ENCODE measurements around the gene POFUT2.
"Not testable (repeated sequence)": the region's sequence is repeated elsewhere in the genome, so short reads cannot be mapped to it uniquely, and the experiment has no call there.

The POFUT2 gene

DNA sequence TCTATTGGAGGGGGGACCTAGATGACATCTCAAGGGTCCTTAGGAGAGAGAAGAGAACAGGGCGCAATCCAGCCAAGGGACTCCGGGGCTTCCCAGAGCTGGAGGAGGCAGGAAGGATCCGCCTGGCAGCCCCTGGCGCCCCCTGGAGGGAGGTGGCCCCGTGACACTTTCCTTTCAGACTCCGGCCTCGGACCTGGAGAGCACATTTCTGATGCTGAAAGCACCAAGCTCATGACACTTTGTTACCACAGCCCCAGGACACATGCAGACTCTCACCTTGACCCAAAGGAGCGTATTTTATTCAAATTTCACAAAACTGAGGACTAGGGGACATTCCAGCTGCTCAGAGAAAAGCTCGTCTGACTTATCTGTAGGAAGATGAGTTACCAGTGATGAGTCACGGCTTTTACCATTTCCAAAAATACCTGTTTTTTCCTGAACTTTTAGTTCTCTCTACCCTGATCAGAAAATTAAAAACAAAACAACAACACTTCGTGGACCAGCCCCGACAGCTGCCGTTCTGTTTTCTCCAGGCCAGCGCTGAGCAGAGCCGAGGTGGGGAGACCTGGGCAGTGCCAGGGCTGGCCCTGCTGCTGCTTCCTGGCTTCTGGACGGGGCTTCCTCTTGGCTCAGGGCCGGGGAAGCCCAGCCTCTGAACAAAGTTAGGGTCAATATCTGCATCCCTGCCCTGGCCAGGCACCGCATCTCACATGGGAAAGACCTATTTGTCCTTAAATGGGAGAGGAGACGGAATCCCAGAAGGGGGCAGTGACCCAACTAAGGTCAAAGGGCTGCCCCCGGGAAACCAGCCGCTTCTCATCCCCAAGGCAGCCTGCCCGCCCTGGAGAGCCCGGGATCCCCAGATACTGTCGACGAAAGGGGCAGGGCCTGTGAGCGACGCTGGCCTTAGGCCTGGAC is 21.6 kb upstream of the POFUT2 start:
- H3K79me2 ChIP-seq (ENCODE audit: control insufficient read depth, insufficient read depth, low read length): no peaks in the 10 kb centered on the region
- no peaks in the 10 kb centered on the region for H3K4me1 ChIP-seq (ENCODE audit: control insufficient read depth, low read depth, low read length)
- H3K27ac ChIP-seq (ENCODE audit: low read depth, low read length): no peak overlapping the region
- H2BK5ac ChIP-seq (ENCODE audit: low read length): no peak overlapping the region
- H4K5ac ChIP-seq (ENCODE audit: low read length): no peak overlapping the region
- H2AK5ac ChIP-seq (ENCODE audit: low read length): no peak overlapping the region
- H4K8ac ChIP-seq (ENCODE audit: low read depth, low read length): no peak overlapping the region
- no peak overlapping the region for H3K9ac ChIP-seq (ENCODE audit: low read length)
- no peaks in the 10 kb centered on the region for H3K36me3 ChIP-seq (ENCODE audit: control insufficient read depth, insufficient read depth, low read length)
- no peak overlapping the region for H3K4ac ChIP-seq (ENCODE audit: low read depth, low read length)
- H2BK15ac ChIP-seq (replicated peaks; ENCODE audit: low read depth): no peak overlapping the region
- H2BK120ac ChIP-seq (ENCODE audit: low read depth, low read length): no peak overlapping the region
- H3K27me3 ChIP-seq (ENCODE audit: insufficient read depth, low read length, poor library complexity): no peaks in the 10 kb centered on the region
- peak; percentile 79 for DNase-seq
- H3K79me1 ChIP-seq (ENCODE audit: low read length): no peaks in the 10 kb centered on the region
- no CpG with 5 or more reads among the region's 27 CpGs for WGBS (ENCODE audit: extremely low coverage, insufficient coverage, low lambda C conversion rate)
- H3K56ac ChIP-seq (ENCODE audit: low read length): no peak overlapping the region
- no peak overlapping the region for H3K18ac ChIP-seq (ENCODE audit: low read length)
- H3K4me2 ChIP-seq (ENCODE audit: low read length): no peak overlapping the region
- no peak overlapping the region for H3K4me3 ChIP-seq (ENCODE audit: low read length)
- H3K23ac ChIP-seq (ENCODE audit: low read length): no peak overlapping the region

DNA sequence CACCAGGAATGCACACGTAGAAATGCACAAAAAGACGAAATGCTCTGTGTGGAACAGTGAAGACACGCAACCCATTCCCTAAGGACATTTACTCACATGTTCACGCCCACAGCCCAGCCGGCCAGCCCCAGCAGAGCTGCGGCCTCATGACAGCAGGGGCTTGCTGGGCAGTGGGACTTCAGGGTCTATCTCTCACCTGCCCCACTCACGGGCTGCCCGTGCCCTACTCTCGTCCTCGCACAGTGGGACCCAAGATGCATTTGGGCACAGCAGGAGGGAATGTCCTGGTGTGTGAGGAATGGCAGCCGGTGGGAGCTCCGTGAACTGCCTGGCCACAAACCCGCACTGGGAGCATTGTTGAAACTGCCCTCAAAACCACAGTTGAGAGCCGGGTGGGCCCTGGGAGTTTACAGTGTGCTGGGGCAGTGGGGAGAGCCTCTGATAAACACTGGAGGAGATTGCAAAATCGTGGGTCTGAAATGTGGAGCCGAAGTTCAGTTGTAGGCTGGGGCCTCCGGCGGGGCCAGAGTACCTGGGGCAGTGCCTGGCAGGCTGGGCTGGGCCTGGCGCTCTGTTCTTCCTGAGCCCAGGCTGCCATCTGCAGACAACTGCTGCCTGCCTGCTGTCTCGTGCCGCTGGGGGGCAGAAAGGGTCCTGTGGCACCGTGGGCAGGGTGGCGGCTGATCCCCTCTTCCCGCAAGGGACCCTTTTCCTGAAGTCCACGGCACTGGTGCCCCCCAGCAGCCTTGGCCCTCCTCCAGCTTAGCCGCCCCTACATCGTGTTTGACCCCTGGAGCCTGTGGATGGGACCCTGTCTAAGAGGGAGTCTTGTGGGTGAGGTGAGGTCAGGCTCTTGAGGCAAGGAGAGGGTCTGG is 20.7 kb upstream of the POFUT2 start:
- Histone ChIP-seq H3K9ac (ENCODE audit: low read length) (no peak overlapping the region), H3K18ac (ENCODE audit: low read length) (no peak overlapping the region), H3K27me3 (ENCODE audit: insufficient read depth, low read length, poor library complexity) (no peaks in the 10 kb centered on the region), H3K79me1 (ENCODE audit: low read length) (no peaks in the 10 kb centered on the region), H2BK120ac (ENCODE audit: low read depth, low read length) (no peak overlapping the region), H3K27ac (ENCODE audit: low read depth, low read length) (no peak overlapping the region), H3K4me2 (ENCODE audit: low read length) (no peak overlapping the region), H3K4me1 (ENCODE audit: control insufficient read depth, low read depth, low read length) (no peaks in the 10 kb centered on the region), H3K56ac (ENCODE audit: low read length) (no peak overlapping the region), H3K23ac (ENCODE audit: low read length) (no peak overlapping the region), H2BK15ac (replicated peaks; ENCODE audit: low read depth) (no peak overlapping the region), H2AK5ac (ENCODE audit: low read length) (no peak overlapping the region), H4K5ac (ENCODE audit: low read length) (no peak overlapping the region), H2BK5ac (ENCODE audit: low read length) (no peak overlapping the region), H3K4me3 (ENCODE audit: low read length) (no peak overlapping the region), H4K8ac (ENCODE audit: low read depth, low read length) (no peak overlapping the region), H3K79me2 (ENCODE audit: control insufficient read depth, insufficient read depth, low read length) (no peaks in the 10 kb centered on the region), H3K4ac (ENCODE audit: low read depth, low read length) (no peak overlapping the region), H3K36me3 (ENCODE audit: control insufficient read depth, insufficient read depth, low read length) (no peaks in the 10 kb centered on the region)
- WGBS (ENCODE audit: extremely low coverage, insufficient coverage, low lambda C conversion rate): no CpG with 5 or more reads among the region's 27 CpGs
- DNase-seq: no peak

DNA sequence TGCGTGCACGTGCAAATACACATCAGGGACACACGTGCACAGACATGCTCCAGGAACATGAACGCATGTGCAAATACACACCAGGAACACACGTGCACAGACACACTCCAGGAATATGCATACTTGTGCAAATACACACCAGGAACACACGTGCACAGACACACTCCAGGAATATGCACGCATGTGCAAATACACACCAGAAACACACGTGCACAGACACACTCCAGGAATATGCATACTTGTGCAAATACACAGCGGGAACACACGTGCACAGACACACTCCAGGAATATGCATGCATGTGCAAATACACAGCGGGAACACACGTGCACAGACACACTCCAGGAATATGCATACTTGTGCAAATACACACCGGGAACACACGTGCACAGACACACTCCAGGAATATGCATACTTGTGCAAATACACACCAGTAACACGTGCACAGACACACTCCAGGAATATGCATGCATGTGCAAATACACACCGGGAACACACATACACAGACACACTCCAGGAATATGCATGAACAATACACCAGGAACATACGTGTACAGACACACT is 20.0 kb upstream of the POFUT2 start:
- H3K79me2 ChIP-seq (ENCODE audit: control insufficient read depth, insufficient read depth, low read length); H3K4me1 ChIP-seq (ENCODE audit: control insufficient read depth, low read depth, low read length); H3K27me3 ChIP-seq (ENCODE audit: insufficient read depth, low read length, poor library complexity); H3K4me3 ChIP-seq (ENCODE audit: low read length); H3K27ac ChIP-seq (ENCODE audit: low read depth, low read length); H3K9ac ChIP-seq (ENCODE audit: low read length); H2BK5ac ChIP-seq (ENCODE audit: low read length); H2AK5ac ChIP-seq (ENCODE audit: low read length); H4K5ac ChIP-seq (ENCODE audit: low read length); H3K18ac ChIP-seq (ENCODE audit: low read length); H4K8ac ChIP-seq (ENCODE audit: low read depth, low read length); H2BK120ac ChIP-seq (ENCODE audit: low read depth, low read length); H3K79me1 ChIP-seq (ENCODE audit: low read length); H3K23ac ChIP-seq (ENCODE audit: low read length); H3K4ac ChIP-seq (ENCODE audit: low read depth, low read length); H3K56ac ChIP-seq (ENCODE audit: low read length); H3K4me2 ChIP-seq (ENCODE audit: low read length); H2BK15ac ChIP-seq (replicated peaks; ENCODE audit: low read depth); DNase-seq; H3K36me3 ChIP-seq (ENCODE audit: control insufficient read depth, insufficient read depth, low read length): not testable (repeated sequence)
- no CpG with 5 or more reads among the region's 17 CpGs for WGBS (ENCODE audit: extremely low coverage, insufficient coverage, low lambda C conversion rate)

DNA sequence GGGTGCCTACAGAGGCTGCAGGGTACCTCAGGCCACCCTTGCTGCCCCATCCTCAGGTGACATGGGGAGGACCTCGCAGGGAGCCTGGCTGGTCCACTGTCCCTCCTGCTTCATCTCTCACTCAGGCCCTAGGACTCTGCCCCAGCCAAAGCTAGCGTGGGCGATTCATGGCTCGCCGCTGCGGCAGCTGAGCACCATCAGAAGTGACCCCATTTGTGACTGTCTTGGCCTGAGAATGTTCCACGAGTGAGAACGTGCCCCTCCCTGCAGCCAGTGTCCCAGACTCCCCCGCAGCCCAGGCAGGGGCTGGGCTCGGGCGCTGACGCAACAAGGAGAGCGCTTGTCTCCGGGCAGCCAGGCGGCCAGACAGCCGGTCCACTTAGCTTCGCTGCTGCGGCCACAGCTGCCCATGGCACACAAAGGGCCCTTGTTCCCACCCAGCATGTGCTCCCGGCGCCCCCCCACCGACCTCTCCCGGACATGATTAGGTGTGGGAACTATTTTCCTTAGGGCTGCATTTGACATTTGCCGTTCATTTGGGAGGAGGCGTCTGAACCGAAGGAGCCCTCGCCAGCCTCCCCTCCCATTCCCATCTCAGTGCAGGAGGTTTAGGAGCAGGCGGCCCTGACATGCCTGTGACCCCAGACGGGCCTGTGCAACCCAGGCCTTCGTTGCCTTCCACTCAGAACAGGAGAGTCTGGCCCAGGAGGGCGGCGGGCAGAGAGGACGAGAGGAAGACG is 19.3 kb upstream of the POFUT2 start:
- no peak overlapping the region for H4K8ac ChIP-seq (ENCODE audit: low read depth, low read length)
- no peaks in the 10 kb centered on the region for H3K4me1 ChIP-seq (ENCODE audit: control insufficient read depth, low read depth, low read length)
- H2BK5ac ChIP-seq (ENCODE audit: low read length): no peak overlapping the region
- no peak overlapping the region for H3K4me2 ChIP-seq (ENCODE audit: low read length)
- no peak overlapping the region for H3K18ac ChIP-seq (ENCODE audit: low read length)
- H3K9ac ChIP-seq (ENCODE audit: low read length): no peak overlapping the region
- no peak overlapping the region for H2BK15ac ChIP-seq (replicated peaks; ENCODE audit: low read depth)
- H2AK5ac ChIP-seq (ENCODE audit: low read length): no peak overlapping the region
- DNase-seq: no peak
- no peak overlapping the region for H3K27ac ChIP-seq (ENCODE audit: low read depth, low read length)
- no peaks in the 10 kb centered on the region for H3K79me2 ChIP-seq (ENCODE audit: control insufficient read depth, insufficient read depth, low read length)
- H3K36me3 ChIP-seq (ENCODE audit: control insufficient read depth, insufficient read depth, low read length): no peaks in the 10 kb centered on the region
- H3K79me1 ChIP-seq (ENCODE audit: low read length): no peaks in the 10 kb centered on the region
- peak overlapping the region; percentile 6 for H3K56ac ChIP-seq (ENCODE audit: low read length)
- no peak overlapping the region for H3K23ac ChIP-seq (ENCODE audit: low read length)
- no peak overlapping the region for H4K5ac ChIP-seq (ENCODE audit: low read length)
- no peak overlapping the region for H3K4ac ChIP-seq (ENCODE audit: low read depth, low read length)
- H3K4me3 ChIP-seq (ENCODE audit: low read length): no peak overlapping the region
- H3K27me3 ChIP-seq (ENCODE audit: insufficient read depth, low read length, poor library complexity): no peaks in the 10 kb centered on the region
- H2BK120ac ChIP-seq (ENCODE audit: low read depth, low read length): no peak overlapping the region
- WGBS (ENCODE audit: extremely low coverage, insufficient coverage, low lambda C conversion rate): no CpG with 5 or more reads among the region's 33 CpGs

DNA sequence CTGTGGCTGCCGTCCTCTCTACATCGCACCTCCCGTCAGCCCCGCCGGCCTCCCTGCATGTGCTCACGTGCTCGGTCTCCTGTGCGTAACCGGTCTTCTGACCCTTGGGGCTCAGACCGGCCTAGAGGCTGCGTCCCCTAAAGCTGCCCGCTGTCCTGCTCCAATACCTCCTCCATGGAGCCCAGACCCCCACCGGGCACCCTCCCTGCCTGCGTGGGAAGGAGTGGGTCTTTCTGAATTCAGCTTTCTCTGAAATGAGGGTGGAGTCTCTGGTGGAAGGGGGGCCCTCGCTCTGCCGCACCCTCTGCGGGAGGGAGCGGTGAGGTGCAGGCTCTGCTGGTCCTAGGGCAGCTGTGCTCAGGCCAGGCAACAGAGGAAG is 18.7 kb upstream of the POFUT2 start:
- H3K23ac ChIP-seq (ENCODE audit: low read length): peak overlapping the region; percentile 45
- H3K56ac ChIP-seq (ENCODE audit: low read length): peak overlapping the region; percentile 6
- WGBS (ENCODE audit: extremely low coverage, insufficient coverage, low lambda C conversion rate): no CpG with 5 or more reads among the region's 18 CpGs
- H2BK120ac ChIP-seq (ENCODE audit: low read depth, low read length): no peak overlapping the region
- no peaks in the 10 kb centered on the region for H3K27me3 ChIP-seq (ENCODE audit: insufficient read depth, low read length, poor library complexity)
- no peak overlapping the region for H3K27ac ChIP-seq (ENCODE audit: low read depth, low read length)
- H3K18ac ChIP-seq (ENCODE audit: low read length): no peak overlapping the region
- no peak overlapping the region for H4K8ac ChIP-seq (ENCODE audit: low read depth, low read length)
- no peak overlapping the region for H3K4me3 ChIP-seq (ENCODE audit: low read length)
- H3K9ac ChIP-seq (ENCODE audit: low read length): no peak overlapping the region
- H3K79me1 ChIP-seq (ENCODE audit: low read length): no peaks in the 10 kb centered on the region
- H3K79me2 ChIP-seq (ENCODE audit: control insufficient read depth, insufficient read depth, low read length): no peaks in the 10 kb centered on the region
- H2AK5ac ChIP-seq (ENCODE audit: low read length): no peak overlapping the region
- no peaks in the 10 kb centered on the region for H3K4me1 ChIP-seq (ENCODE audit: control insufficient read depth, low read depth, low read length)
- H2BK15ac ChIP-seq (replicated peaks; ENCODE audit: low read depth): no peak overlapping the region
- H3K4me2 ChIP-seq (ENCODE audit: low read length): no peak overlapping the region
- no peak overlapping the region for H2BK5ac ChIP-seq (ENCODE audit: low read length)
- H3K36me3 ChIP-seq (ENCODE audit: control insufficient read depth, insufficient read depth, low read length): no peaks in the 10 kb centered on the region
- H3K4ac ChIP-seq (ENCODE audit: low read depth, low read length): no peak overlapping the region
- no peak overlapping the region for H4K5ac ChIP-seq (ENCODE audit: low read length)
- no peak for DNase-seq

Measured in mesendoderm (in vitro differentiated cells).